Measurements from ENCODE around the gene SLC6A13.

- TF ChIP-seq CTCF (IDR thresholded peaks at IDR 0.05) (no peak), POLR2A (IDR thresholded peaks at IDR 0.05) (no peak), EP300 (IDR thresholded peaks at IDR 0.05) (no peak)
Observed at GRCh38 chr12:203074-203461, 59.6 kb downstream of the SLC6A13 start.
